HG03103 (cell line): Measurements from ENCODE around the gene PLXNA1.

Experiments
- ATAC-seq: cut with Tn5 transposase; IDR thresholded peaks from one replicate; pipeline ENCODE4 v1.9.1; 2021; ENCODE audit warnings: low read depth; ENCODE audit not compliant: unreplicated experiment

PLXNA1 gene

GRCh38 chr3:127032296-127032990, 49.5 kb downstream of the PLXNA1 start:
- no peak for ATAC-seq
